ENCODE measurements around the gene TP73. TPM values are rescaled to one million over a fixed set of nuclear protein-coding genes. Genes with fewer than 3 reads are reported as not detected.
A peak's percentile ranks its signal among the peaks of the same experiment; 100 is the strongest.

The TP73 gene
- total RNA-seq, 2 donors from 2014 or later, result 5.1 to 15.1 TPM

DNA sequence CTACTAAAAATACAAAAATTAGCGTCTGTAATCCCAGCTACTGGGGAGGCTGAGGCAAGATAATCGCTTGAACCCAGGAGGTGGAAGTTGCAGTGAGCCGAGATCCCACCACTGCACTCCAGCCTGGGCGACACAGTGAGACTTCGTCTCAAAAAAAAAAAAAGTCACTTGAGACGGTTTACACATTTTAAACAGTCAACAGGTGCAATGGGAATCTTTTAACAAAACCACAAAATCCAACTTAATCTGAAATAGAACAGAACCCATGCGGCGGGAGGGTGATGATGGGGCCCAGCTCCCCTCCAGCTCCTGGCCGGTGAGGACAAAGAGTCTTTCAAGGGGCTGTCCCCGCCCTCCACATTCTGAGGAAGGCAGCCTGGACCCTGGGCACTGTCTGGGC, 48.3 kb downstream of the TP73 start:
- Histone ChIP-seq H3K9me3 (no peaks in the 10 kb centered on the region), H3K36me3 (no peaks in the 10 kb centered on the region), H3K27ac (no peak overlapping the region), H3K4me1 (replicated peaks) (no peaks in the 10 kb centered on the region), H3K4me3 (no peak overlapping the region), H3K27me3 (replicated peaks; ENCODE audit: insufficient read depth) (peaks cover 3% of the 10 kb centered on the region)
- 89% methylated on average over 10 of the region's 10 CpGs for WGBS
- intact Hi-C loops (cut with DNase I), result no loop called here
- no peak for DNase-seq (ENCODE audit: low spot score)
- TF ChIP-seq POLR2AphosphoS5 (IDR thresholded peaks at IDR 0.05), result no peak

GRCh38 chr1:3702528-3702927, 50.2 kb downstream of the TP73 start:
- no peaks in the 10 kb centered on the region for H3K4me1 ChIP-seq (replicated peaks)
- peak; percentile 55 for DNase-seq (ENCODE audit: low spot score)
- TF ChIP-seq CTCF (IDR thresholded peaks at IDR 0.05), result no peak
- no peak for TF ChIP-seq POLR2A (IDR thresholded peaks at IDR 0.05)
- peak; percentile 38 for TF ChIP-seq POLR2AphosphoS5 (IDR thresholded peaks at IDR 0.05)
- no peaks in the 10 kb centered on the region for H3K27me3 ChIP-seq (replicated peaks; ENCODE audit: insufficient read depth)
- WGBS, result 42% methylated on average over 19 of the region's 19 CpGs
- H3K4me3 ChIP-seq, result no peak overlapping the region
- H3K9me3 ChIP-seq, result no peaks in the 10 kb centered on the region
- intact Hi-C loops (cut with DNase I), result no loop called here
- peak overlapping the region; percentile 48 to 66 for H3K27ac ChIP-seq
- no peaks in the 10 kb centered on the region for H3K36me3 ChIP-seq

DNA sequence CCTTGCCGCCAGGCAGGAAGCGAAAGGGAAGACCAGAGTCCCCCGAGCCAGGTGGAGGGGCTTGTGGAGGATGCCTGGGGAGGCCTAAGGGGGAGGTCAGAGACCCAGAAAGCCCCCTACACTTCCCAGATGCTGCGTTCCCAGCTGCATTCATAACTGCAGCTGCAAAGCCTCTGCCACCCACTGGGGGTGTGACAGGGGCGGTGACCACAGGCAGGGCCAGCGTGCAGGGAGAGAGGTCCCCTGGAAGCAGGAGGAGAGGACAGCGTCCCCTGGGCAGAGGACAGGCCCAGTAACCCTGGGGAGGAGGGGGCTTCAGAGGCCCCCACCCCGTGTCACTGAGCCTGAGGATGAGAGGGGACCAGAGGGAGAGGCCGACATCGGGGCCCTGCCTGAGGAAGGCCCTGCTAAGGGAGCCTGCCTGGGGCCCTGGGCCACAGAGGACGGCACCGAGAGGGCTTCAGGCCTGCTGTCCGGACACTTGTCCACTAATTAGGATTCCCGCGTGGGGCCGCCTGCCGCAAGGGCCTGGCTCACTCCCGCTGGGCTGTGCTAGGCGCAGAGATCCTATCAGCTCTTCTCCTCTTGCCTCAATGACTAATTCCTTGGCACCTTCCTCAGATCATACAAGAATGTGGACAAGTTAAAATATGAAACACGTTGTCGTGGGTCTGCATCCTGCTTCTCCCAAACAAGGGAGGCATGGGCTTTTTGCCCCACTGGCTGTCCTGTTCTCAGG, 50.8 kb downstream of the TP73 start:
- intact Hi-C loops (cut with DNase I), result no loop called here
- WGBS, result 37% methylated on average over 18 of the region's 21 CpGs
- H3K4me1 ChIP-seq (replicated peaks), result no peaks in the 10 kb centered on the region
- peak; percentile 46 for DNase-seq (ENCODE audit: low spot score)
- H3K27me3 ChIP-seq (replicated peaks; ENCODE audit: insufficient read depth), result no peaks in the 10 kb centered on the region
- H3K4me3 ChIP-seq, result no peak overlapping the region
- no peaks in the 10 kb centered on the region for H3K9me3 ChIP-seq
- peak overlapping the region; percentile 48 to 66 for H3K27ac ChIP-seq
- no peaks in the 10 kb centered on the region for H3K36me3 ChIP-seq
- TF ChIP-seq POLR2AphosphoS5 (IDR thresholded peaks at IDR 0.05) (peak; percentile 44), POLR2A (IDR thresholded peaks at IDR 0.05) (no peak), CTCF (IDR thresholded peaks at IDR 0.05) (peak in 1 of 4 experiments; percentile 31)

DNA sequence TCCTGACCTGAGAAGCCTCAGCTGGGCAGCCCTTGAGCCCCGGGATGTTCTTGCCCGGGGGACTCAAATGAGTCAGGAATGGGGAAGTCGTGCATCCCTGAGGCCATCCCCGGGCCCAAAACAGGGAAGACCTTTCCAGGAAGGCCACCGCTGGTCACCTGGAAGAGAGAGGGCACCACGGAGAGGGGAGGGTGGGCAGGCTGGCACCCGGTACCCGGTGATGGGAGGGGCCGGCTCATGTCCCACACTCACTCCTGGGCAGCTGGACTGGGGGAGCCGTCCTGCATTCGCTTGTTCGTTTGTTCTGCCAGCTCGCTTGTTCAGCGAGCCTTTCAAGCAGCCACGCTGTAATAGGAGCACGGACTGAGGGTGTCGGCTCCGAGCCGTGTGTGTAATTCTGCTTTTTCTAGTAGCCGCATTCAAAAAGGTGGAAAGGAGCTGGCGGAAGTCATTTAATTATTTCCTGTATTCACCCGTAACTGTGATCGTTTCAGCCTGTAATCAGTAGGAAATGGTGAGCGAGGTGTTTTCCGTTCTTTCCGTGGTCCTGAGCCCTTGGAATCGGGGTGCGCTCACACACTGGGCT, 51.6 kb downstream of the TP73 start:
- H3K27me3 ChIP-seq (replicated peaks; ENCODE audit: insufficient read depth), result no peaks in the 10 kb centered on the region
- peaks cover 4% of the 10 kb centered on the region for H3K4me1 ChIP-seq (replicated peaks)
- peak; percentile 35 for DNase-seq (ENCODE audit: low spot score)
- WGBS, result 36% methylated on average over 21 of the region's 28 CpGs
- H3K4me3 ChIP-seq, result no peak overlapping the region
- intact Hi-C loops (cut with DNase I), result no loop called here
- H3K36me3 ChIP-seq, result no peaks in the 10 kb centered on the region
- TF ChIP-seq POLR2AphosphoS5 (IDR thresholded peaks at IDR 0.05), result no peak
- no peak for TF ChIP-seq POLR2A (IDR thresholded peaks at IDR 0.05)
- TF ChIP-seq CTCF (IDR thresholded peaks at IDR 0.05), result no peak
- no peaks in the 10 kb centered on the region for H3K9me3 ChIP-seq
- H3K27ac ChIP-seq, result peak overlapping the region; percentile 48 to 66

DNA sequence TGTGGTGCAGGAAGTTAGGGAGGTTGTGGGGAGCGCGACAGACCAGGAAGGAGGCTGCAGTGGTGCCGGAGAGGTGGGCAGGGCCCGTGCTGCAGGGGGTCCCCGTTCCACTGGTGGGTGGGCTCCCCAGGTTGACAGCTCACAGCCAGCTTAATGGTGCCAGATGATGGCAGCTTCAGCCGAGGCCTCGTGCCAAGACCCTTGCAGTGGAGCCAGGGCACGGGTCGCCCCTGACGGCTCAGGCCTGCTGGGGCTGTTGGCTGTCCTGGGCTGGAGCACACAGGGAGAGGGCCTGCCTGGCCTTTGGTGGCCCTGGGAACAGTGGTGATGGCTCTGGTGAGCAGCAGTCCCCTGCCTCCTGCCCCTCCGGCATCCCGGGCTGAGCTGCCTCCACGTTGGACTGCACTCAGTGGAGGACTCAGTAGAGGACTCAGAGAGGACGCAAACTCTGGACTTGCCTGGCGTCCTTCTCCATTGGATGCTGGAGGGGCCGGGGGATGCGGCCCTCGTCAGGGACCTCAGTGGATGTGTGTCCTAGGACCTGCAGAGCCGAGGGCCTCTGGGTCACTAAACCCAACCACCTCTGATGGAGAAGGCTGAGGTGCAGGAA, 53.1 kb downstream of the TP73 start:
- H3K4me3 ChIP-seq, result no peak overlapping the region
- no peak for TF ChIP-seq POLR2A (IDR thresholded peaks at IDR 0.05)
- no peak for TF ChIP-seq CTCF (IDR thresholded peaks at IDR 0.05)
- no peak for TF ChIP-seq POLR2AphosphoS5 (IDR thresholded peaks at IDR 0.05)
- intact Hi-C loops (cut with DNase I), result no loop called here
- H3K36me3 ChIP-seq, result no peaks in the 10 kb centered on the region
- peaks cover 4% of the 10 kb centered on the region for H3K4me1 ChIP-seq (replicated peaks)
- WGBS, result 75% methylated on average over 19 of the region's 19 CpGs
- H3K27ac ChIP-seq, result no peak overlapping the region
- peaks cover 3% of the 10 kb centered on the region for H3K27me3 ChIP-seq (replicated peaks; ENCODE audit: insufficient read depth)
- no peaks in the 10 kb centered on the region for H3K9me3 ChIP-seq
- no peak for DNase-seq (ENCODE audit: low spot score)
